Measurements from ENCODE around the gene FAM193B.

FAM193B gene

GRCh38 chr5:177509381-177509951 lies 44.9 kb downstream of the FAM193B start, which contains the start of gene DOK3:
DOK3 (minus strand) TSS chr5:177509826; CDS start chr5:177509540, 286 bp downstream.
- no peak for DNase-seq
- in situ Hi-C loops (cut with HindIII; ENCODE audit: low pct_ligation_motif_present, low sequenced_read_pairs) = no loop called here
- TF ChIP-seq, protein P1, sequence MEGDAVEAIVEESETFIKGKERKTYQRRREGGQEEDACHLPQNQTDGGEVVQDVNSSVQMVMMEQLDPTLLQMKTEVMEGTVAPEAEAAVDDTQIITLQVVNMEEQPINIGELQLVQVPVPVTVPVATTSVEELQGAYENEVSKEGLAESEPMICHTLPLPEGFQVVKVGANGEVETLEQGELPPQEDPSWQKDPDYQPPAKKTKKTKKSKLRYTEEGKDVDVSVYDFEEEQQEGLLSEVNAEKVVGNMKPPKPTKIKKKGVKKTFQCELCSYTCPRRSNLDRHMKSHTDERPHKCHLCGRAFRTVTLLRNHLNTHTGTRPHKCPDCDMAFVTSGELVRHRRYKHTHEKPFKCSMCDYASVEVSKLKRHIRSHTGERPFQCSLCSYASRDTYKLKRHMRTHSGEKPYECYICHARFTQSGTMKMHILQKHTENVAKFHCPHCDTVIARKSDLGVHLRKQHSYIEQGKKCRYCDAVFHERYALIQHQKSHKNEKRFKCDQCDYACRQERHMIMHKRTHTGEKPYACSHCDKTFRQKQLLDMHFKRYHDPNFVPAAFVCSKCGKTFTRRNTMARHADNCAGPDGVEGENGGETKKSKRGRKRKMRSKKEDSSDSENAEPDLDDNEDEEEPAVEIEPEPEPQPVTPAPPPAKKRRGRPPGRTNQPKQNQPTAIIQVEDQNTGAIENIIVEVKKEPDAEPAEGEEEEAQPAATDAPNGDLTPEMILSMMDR (IDR thresholded peaks at IDR 0.05; ENCODE audit: low read depth, low read length, missing control alignments) = no peak
- Histone ChIP-seq H3K27me3 (replicated peaks) (no peaks in the 10 kb centered on the region), H3K27ac (no peak within 1 kb of the TSS), H3K4me3 (ENCODE audit: low read depth, low read length) (no peak within 1 kb of the TSS), H3K36me3 (replicated peaks) (peaks cover 38% of the 10 kb centered on the region)

DNA sequence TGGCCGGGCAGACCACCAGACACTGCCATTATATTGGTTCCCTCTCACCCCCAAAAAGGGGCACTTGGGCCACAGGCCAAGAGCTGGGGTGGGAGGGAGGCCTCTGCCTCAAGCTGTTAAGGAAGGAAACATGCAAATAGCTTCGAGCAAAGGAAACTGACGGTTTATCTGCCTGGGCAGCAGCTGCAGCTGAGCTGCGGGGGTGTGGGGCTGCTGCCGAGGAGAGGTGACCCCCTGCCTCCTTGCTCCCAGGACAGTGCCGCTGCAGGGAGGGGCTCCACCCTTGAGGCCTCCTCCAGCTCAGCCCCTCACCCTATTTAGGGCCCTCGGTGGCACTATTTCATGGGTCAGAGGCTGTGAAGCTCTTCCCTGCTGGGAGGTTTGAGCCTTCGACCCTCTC lies 45.5 kb downstream of the FAM193B start:
- in situ Hi-C loops (cut with HindIII; ENCODE audit: low pct_ligation_motif_present, low sequenced_read_pairs) = no loop called here
- peaks cover 32% of the 10 kb centered on the region for H3K36me3 ChIP-seq (replicated peaks)
- no peaks in the 10 kb centered on the region for H3K27me3 ChIP-seq (replicated peaks)
- TF ChIP-seq, protein P1 (IDR thresholded peaks at IDR 0.05; ENCODE audit: low read depth, low read length, missing control alignments) = no peak
- no peak overlapping the region for H3K4me3 ChIP-seq (ENCODE audit: low read depth, low read length)
- no peak overlapping the region for H3K27ac ChIP-seq
- DNase-seq = no peak

DNA sequence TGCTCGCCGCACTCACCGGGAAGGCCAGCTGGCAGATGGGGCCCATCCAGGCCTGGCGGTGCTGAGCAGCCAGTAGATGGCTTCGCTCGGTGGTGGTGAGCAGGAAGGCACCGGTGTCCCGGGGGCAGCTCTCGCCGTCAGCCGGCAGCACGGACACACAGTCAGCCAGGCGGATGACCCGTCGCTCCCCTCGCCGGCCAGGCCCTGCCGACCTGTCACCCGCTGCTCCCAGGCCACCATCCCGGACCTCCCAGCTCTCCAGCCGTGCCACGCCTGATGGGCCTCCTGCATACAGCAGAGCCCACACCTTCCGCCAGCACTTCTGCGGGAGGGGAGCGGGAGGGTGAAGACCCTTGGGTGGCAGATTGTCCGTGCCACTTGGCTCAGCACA lies 46.1 kb downstream of the FAM193B start:
- in situ Hi-C loops (cut with HindIII; ENCODE audit: low pct_ligation_motif_present, low sequenced_read_pairs) = no loop called here
- Histone ChIP-seq H3K4me3 (ENCODE audit: low read depth, low read length) (no peak overlapping the region), H3K27ac (no peak overlapping the region), H3K27me3 (replicated peaks) (no peaks in the 10 kb centered on the region), H3K36me3 (replicated peaks) (peaks cover 27% of the 10 kb centered on the region)
- TF ChIP-seq, protein P1 (IDR thresholded peaks at IDR 0.05; ENCODE audit: low read depth, low read length, missing control alignments) = no peak
- no peak for DNase-seq

- TF ChIP-seq, protein P1 (IDR thresholded peaks at IDR 0.05; ENCODE audit: low read depth, low read length, missing control alignments) = no peak
- no peak overlapping the region for H3K4me3 ChIP-seq (ENCODE audit: low read depth, low read length)
- H3K36me3 ChIP-seq (replicated peaks) = peaks cover 22% of the 10 kb centered on the region
- H3K27ac ChIP-seq = no peak overlapping the region
- in situ Hi-C loops (cut with HindIII; ENCODE audit: low pct_ligation_motif_present, low sequenced_read_pairs) = no loop called here
- H3K27me3 ChIP-seq (replicated peaks) = no peaks in the 10 kb centered on the region
- no peak for DNase-seq
Observed at GRCh38 chr5:177507596-177508220, 46.7 kb downstream of the FAM193B start.

GRCh38 chr5:177507165-177507564 lies 47.2 kb downstream of the FAM193B start:
- peak; percentile 45 for DNase-seq
- Histone ChIP-seq H3K4me3 (ENCODE audit: low read depth, low read length) (no peak overlapping the region), H3K27me3 (replicated peaks) (no peaks in the 10 kb centered on the region), H3K36me3 (replicated peaks) (peaks cover 17% of the 10 kb centered on the region), H3K27ac (no peak overlapping the region)
- TF ChIP-seq, protein P1 (IDR thresholded peaks at IDR 0.05; ENCODE audit: low read depth, low read length, missing control alignments) = peak; percentile 56
- in situ Hi-C loops (cut with HindIII; ENCODE audit: low pct_ligation_motif_present, low sequenced_read_pairs) = no loop called here

Measured in brain microvascular endothelial cell (primary cell).